ENCODE measurements around the gene LCE6A.

LCE6A gene, protein sequence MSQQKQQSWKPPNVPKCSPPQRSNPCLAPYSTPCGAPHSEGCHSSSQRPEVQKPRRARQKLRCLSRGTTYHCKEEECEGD

GRCh38 chr1:152842556-152842955 lies at the start of gene LCE6A:
LCE6A (plus strand) TSS chr1:152842856; CDS start chr1:152843521, 665 bp downstream.
- DNase-seq (ENCODE audit: low spot score): no peak

DNA sequence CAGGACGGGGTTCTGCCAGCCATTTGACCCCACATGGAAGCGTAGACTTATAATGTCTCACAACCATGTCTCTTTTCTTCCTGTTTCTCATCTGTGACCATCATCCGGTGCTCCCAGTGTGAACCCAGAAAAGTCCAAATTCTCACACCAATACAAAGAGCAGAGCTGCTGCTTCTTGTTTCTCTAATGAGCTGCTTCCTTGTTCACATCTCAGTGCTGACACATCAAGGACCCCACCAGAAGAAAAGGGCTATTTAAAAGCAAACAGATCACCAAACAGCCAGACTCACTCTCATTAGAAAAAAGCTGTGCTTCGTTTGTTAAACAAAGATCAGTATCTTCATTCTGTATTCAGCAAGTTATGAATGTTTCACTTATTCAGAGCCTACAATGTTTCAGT lies 47.0 kb upstream of the LCE6A start:
- no peak for DNase-seq (ENCODE audit: low spot score)

- no peak for DNase-seq (ENCODE audit: low spot score)
Observed at GRCh38 chr1:152796421-152796820, 46.2 kb upstream of the LCE6A start, which contains the start of gene LCE1D. LCE1D (plus strand) TSS chr1:152796721; CDS start chr1:152797795, 1,074 bp downstream.

DNA sequence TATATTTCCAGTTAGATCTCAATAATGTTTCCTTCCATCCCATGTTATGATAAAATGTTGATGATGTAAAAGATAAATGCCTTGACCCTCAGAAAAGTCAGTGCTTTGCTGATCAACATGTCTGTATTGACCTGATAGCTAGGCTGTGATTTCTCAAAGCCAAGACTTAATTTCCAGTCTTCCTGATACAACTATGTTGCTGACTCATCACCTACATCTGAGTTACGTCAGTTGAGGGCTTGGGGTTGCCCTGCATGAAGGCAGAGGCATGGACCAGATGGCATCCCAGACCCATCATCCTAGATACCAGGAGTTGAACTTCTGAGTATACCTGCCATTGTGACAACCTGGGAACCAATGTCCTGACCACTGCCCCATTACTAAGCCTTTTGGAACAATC lies 41.3 kb upstream of the LCE6A start:
- DNase-seq (ENCODE audit: low spot score): no peak

DNA sequence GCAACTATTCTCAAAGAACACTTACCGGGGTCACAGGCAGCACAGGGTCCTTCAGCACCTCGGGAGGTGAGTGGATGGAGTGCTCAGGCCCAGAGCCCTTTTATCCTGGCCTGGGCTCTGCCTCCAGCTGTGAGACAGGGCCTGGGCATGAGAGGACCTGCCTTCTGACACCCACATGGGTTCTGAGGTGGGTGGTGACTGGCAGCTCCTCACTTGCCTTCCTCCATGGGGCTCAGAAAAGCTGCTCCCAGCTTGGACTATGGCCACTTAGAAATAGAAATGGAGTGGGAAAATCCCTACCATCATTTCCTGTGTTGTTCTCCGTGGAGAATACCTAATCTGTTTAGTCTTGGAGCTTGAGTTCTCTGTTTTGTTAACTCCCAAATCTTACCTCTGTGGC lies 36.1 kb upstream of the LCE6A start, which contains the start of gene LCE1C:
TSS of gene LCE1C (minus strand) at position 76 of the 400 bp plus-strand sequence. CDS start 1,173 bp downstream, outside the sequence.
- no peak for DNase-seq (ENCODE audit: low spot score)

DNA sequence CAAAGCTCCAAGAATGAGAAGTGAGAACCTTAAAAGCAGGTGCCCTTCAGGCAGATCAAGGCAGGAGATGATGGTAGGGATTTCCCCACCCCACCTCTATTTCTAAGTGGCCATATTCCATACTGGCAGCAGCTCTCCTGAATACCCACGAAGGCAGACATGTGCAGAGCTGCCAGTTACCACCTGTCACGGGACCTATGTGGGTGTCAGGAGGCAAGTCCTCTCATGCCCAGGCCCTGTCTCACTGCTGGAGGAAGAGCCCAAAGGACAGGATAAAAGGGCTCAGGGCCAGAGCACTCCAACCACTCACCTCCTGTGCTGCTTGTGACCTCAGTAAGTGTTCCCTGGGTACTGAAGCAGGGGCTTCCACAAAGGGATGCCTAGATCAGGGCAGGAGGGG lies 31.6 kb upstream of the LCE6A start:
- no peak for DNase-seq (ENCODE audit: low spot score)

GRCh38 chr1:152811671-152812070 lies 31.0 kb upstream of the LCE6A start, which contains the start of gene LCE1B:
LCE1B (plus strand) TSS chr1:152811971; CDS start chr1:152812447, 476 bp downstream.
- DNase-seq (ENCODE audit: low spot score): no peak

DNA sequence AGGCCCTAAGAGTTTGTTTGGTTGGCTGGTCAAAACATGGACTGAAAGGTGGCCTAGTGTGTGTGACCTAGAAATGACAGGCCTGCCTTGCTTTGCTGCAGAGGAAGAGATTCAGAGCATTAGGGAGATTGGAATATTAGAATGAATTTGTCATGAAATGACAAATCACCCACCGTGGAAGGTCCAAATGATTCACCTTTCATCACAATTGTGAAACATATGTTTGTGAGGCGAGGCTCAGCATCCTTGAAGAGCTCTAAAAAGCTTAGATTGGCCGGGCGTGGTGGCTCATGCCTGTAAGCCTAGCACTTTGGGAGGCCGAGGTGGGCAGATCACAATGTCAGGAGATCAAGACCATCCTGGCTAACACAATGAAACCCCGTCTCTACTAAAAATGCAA lies 25.3 kb upstream of the LCE6A start:
- no peak for DNase-seq (ENCODE audit: low spot score)

- DNase-seq (ENCODE audit: low spot score): no peak
Observed at GRCh38 chr1:152823294-152823693, 19.4 kb upstream of the LCE6A start.

- no peak for DNase-seq (ENCODE audit: low spot score)
Observed at GRCh38 chr1:152824964-152825363, 17.7 kb upstream of the LCE6A start.

- DNase-seq (ENCODE audit: low spot score): no peak
Observed at GRCh38 chr1:152827173-152827572, 15.5 kb upstream of the LCE6A start, which contains the start of gene LCE1A. LCE1A (plus strand) TSS chr1:152827473; CDS start chr1:152827473, 0 bp downstream.

GRCh38 chr1:152836870-152837269 lies 5.8 kb upstream of the LCE6A start:
- DNase-seq (ENCODE audit: low spot score): no peak

DNA sequence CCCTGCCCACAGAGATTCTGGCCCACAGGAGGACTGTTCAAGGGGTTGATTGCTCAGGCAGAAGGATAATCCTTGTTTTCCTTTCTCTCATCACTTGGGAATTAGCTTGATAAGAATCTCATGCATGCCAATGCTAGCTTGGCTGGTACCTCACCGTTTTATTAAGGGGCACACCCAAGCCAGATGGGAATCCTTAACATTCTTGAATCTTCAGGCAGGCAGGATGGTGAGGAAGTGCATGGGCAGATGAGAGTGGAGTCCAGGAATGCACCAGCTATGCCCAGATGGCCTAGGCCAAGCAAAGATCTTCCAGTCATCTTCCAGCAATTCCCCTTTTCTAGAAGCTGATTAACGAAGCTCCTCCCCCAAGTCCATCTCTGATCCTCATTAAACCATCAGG lies 13.0 kb downstream of the LCE6A start:
- DNase-seq (ENCODE audit: low spot score): no peak

- DNase-seq (ENCODE audit: low spot score): no peak
Observed at GRCh38 chr1:152858062-152858461, 15.4 kb downstream of the LCE6A start.

DNA sequence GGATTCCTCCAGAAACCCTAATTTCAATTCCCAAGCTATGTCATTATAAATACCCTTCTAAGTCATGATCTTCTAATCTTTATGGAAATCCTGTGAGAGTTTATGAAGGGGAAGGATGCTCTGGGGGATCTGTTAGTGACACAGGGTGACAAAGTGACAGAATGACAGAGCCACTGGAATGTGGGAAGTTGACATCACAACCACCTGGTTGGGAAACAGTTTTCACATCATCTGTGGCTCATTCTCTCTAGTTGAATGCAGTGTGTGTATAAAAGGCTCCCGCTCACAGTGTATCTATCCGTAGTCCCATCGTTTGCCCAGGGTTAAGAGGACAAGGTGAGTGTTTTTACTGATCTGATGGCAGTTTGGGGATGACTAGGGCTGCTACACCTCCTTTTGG lies 17.0 kb downstream of the LCE6A start, which contains the start of gene LCE7A:
TSS of gene LCE7A (plus strand) at position 301 of the 400 bp plus-strand sequence. CDS start 702 bp downstream, outside the sequence.
- DNase-seq (ENCODE audit: low spot score): no peak

DNA sequence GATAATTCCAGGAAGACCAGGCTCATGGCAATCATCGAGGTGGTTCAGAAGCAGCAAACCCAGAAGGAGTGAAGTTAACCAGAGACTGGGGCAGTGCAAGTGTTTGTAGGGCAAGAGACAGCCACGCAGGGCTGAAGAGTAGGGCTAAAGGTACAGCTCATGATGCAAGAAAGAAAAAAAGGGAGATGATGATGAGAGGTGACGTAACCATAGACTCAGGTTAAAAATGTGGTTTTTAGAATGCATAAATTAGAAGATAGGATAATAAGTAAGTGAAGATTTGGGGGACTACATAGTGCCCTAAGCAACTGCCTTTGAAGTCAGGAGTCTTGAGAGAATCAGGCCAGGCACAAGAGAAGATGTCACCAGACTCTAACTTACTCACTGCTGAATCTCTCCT lies 17.5 kb downstream of the LCE6A start:
- DNase-seq (ENCODE audit: low spot score): no peak

GRCh38 chr1:152861374-152861773 lies 18.7 kb downstream of the LCE6A start:
- DNase-seq (ENCODE audit: low spot score): no peak

- DNase-seq (ENCODE audit: low spot score): no peak
Observed at GRCh38 chr1:152864443-152864842, 21.8 kb downstream of the LCE6A start.

- no peak for DNase-seq (ENCODE audit: low spot score)
Observed at GRCh38 chr1:152866321-152866720, 23.7 kb downstream of the LCE6A start.

DNA sequence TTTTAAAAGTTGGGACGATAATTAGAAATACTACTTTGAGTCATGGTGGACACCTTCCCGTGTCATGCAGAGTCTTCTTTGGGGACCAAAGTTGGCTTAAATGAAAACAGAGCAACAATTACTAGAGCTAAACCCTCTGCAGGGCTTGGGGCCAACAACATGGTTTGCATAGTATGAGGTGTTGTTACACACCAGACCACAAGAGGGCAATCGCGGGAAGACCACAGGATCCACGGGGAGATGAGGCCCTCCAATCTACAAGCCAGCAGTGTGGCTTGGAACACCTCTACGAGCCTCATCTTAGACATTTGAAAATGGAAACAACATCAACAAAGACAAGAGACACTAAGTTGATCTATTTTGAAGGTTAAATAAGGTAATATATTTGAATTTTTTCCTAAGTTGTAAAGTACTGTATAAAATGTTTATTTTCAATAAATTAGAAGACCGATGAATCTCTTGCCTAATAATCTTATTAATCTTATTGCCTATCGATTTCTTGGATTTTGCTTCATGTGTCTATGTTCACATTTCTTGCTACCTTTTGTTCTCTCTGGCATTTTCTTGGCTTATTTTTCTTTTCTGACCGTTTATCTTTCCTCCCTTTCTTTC lies 27.3 kb downstream of the LCE6A start:
- DNase-seq (ENCODE audit: low spot score): peak; percentile 42

DNA sequence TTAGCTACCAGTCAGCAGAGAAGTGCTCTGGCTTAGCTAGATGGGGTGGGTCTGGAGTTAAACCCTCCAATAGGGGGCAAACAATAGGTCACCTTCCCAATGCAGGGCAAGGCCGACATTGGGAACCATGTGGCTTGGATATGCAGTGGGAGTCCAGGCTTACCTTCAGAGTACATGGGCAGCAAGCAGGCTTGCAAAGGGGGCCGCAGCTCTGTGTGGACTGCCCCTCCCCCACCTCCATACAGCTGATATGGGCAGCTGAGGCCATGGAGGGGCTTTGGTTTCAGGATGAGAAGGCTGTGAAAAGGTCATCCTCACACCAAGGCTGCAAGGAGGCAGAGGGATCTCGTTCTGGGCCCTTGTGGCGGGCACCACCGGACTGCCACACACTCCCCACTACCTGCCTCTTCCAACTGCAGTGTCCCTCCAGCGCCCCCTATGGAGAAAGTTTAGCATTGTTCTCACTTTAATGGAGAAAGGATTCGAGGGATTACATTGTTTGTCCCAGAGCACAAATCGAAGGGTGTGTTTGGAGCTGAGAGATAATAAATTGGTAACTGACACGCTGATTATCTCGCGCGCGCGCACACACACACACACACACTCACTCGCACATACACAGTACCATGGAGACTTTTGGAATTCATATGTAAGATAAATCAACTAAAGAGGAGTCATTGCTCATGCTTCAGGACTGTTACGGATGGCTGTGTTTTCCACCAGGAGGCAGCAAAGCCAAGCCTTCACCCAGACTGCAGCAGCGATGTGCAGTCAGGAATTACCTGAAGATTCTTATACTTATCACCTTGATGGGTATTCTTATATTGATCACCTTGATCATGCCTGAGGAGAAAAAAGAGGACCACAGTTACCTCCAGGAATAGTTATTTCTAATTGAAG lies 28.4 kb downstream of the LCE6A start:
- DNase-seq (ENCODE audit: low spot score): no peak

DNA sequence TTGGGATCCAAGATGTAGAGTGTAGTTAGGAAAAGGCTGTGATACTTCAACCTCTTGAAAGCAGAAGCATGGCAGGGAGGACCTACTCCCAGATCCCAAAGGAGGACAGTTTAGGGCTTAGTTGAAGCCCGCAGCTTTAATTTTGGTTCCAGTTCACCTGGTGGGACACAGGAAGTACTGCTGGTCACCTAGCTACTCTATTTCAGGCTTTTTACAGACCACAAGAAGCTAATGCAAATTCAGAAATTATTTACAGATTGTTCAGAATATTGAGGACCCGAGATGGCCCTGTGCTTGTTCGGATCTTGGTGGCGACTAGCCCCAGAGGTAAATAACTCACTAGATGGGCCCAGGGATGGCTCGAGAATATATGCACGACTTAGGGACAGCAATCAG lies 29.1 kb downstream of the LCE6A start:
- no peak for DNase-seq (ENCODE audit: low spot score)

- no peak for DNase-seq (ENCODE audit: low spot score)
Observed at GRCh38 chr1:152873495-152873894, 30.8 kb downstream of the LCE6A start.

All from CD4-positive, alpha-beta T cell treated with Interleukin-6 at 100 ng/mL for 8 hours (primary cell).